GM19463 (cell line): ENCODE results near the gene RPL13A.
"Not testable (repeated sequence)": the region's sequence is repeated elsewhere in the genome, so short reads cannot be mapped to it uniquely, and the experiment has no call there.

Source experiments
- ATAC-seq: cut with Tn5 transposase; IDR thresholded peaks from one replicate; pipeline ENCODE4 v1.9.1; 2021; ENCODE audit warnings: mild to moderate bottlenecking, moderate library complexity; ENCODE audit not compliant: unreplicated experiment

Gene RPL13A

GRCh38 chr19:49455773-49456172, 31.6 kb upstream of the RPL13A start:
- no peak for ATAC-seq

GRCh38 chr19:49456326-49456725, 31.1 kb upstream of the RPL13A start:
- ATAC-seq = no peak

- no peak for ATAC-seq
These were observed 28.9 kb upstream of the RPL13A start for GRCh38 chr19:49458567-49458903.

GRCh38 chr19:49459388-49459787, 28.0 kb upstream of the RPL13A start:
- ATAC-seq = no peak

GRCh38 chr19:49461130-49461529, 26.3 kb upstream of the RPL13A start:
- not testable (repeated sequence) for ATAC-seq

- no peak for ATAC-seq
These were observed 25.8 kb upstream of the RPL13A start for GRCh38 chr19:49461656-49462055.

GRCh38 chr19:49462492-49462891, 24.9 kb upstream of the RPL13A start:
- ATAC-seq = no peak

GRCh38 chr19:49463960-49464740, 23.3 kb upstream of the RPL13A start:
- ATAC-seq = no peak

GRCh38 chr19:49465371-49465770, 22.0 kb upstream of the RPL13A start:
- no peak for ATAC-seq

- no peak for ATAC-seq
These were observed 19.2 kb upstream of the RPL13A start for GRCh38 chr19:49468199-49468598.

GRCh38 chr19:49468746-49469447, 18.5 kb upstream of the RPL13A start:
- no peak for ATAC-seq

GRCh38 chr19:49469828-49470614, 17.4 kb upstream of the RPL13A start:
- ATAC-seq = peak; percentile 31

GRCh38 chr19:49470615-49470978, 16.8 kb upstream of the RPL13A start:
- ATAC-seq = no peak

- ATAC-seq = no peak
These were observed 14.5 kb upstream of the RPL13A start for GRCh38 chr19:49472936-49473335.

- not testable (repeated sequence) for ATAC-seq
These were observed 13.9 kb upstream of the RPL13A start for GRCh38 chr19:49473501-49473867.

- peak; percentile 59 for ATAC-seq
These were observed 13.4 kb upstream of the RPL13A start, which contains the start of gene FLT3LG for GRCh38 chr19:49473868-49474541. FLT3LG (plus strand) TSS chr19:49474215; CDS start chr19:49474640, 425 bp downstream.

GRCh38 chr19:49474542-49474924, 12.9 kb upstream of the RPL13A start:
- ATAC-seq = no peak

- no peak for ATAC-seq
These were observed 12.1 kb upstream of the RPL13A start for GRCh38 chr19:49475191-49475917.

GRCh38 chr19:49475995-49476880, 11.2 kb upstream of the RPL13A start:
- no peak for ATAC-seq
